ENCODE results near the gene PRKCQ.

The PRKCQ gene

GRCh38 chr10:6516929-6517284 lies 63.2 kb downstream of the PRKCQ start:
- DNase-seq, result no peak

GRCh38 chr10:6516281-6516928 lies 63.7 kb downstream of the PRKCQ start:
- no peak for DNase-seq

DNA sequence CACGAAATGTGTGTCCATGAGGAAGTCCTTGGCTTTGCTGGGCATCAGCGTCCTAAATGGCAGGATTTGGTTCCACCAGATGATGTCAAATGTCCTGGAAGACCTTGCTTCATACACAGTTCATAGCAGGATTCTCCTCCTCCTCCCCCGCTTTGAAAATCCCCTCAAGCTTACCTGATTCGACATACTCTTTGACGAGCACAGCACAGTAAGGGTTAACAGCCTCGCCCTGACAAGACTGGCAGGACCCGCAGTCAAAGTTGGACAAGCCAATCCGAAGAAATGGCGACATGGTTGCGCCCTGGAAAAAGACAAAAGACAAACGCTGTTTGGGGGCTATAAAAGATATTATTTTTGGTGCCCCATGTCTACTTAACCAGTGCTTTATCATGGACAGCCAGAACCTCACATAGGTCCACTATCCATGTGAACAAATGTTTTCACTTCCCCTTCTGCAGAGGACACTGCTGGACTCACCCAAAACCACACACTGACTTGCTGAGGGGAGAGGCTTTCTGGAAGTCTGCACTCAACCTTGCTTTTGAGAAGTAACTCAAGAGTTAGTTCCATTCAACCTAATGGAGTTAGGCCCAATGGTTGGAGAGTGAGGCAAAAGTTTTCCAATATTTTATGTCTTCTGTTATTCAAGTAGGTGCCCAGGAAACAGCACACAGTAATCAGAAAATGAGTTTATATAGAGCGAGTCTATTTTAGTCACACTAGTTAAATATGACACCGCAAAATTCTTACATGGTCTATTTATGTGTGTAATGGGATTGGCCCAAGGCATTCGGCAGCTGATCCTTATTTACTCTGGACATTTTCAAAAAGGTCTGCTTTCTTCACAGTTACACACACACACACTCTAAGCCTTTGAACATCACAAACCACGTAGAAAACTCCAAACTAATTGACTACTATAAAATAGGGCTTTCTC lies 65.0 kb downstream of the PRKCQ start:
- no peak for DNase-seq

DNA sequence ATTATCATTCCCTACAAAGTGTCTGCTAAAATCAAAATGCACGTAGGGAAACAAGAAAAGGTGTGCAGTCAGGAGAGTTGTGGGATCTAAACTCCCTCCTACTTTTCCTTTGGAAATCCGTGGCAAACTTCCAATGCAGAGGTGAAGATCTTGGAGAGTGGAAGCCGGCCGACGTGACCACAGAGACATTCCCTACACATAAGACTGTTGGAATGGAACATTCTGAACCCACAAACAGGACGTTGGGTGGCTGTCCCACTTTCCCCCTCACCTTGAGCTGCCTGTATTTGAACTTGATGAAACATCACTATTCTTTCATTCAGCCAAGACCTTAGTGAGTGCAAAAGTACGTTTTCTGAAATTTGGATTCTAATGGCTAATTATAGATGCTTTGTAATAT lies 65.9 kb downstream of the PRKCQ start:
- no peak for DNase-seq

- no peak for DNase-seq
Observed at GRCh38 chr10:6513476-6513875, 66.6 kb downstream of the PRKCQ start.

DNA sequence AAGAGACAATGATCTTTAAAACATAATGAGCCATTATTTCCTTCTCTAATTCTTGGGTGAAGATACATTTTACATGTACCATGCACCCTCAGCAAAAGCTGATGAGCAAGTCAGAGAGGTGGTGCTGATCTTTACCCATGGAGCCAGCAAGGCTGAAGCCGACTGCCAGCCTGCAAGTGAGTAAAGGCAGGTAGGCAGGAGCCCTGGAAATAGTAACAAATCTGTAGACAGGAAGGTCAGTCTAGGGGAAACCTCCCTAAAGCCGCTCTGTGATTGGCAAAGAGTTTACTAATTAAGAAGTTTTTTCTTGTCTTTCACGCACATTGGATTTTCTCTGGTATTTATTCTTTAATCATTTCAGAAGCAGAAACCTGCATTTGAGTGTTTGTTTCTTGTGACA lies 67.9 kb downstream of the PRKCQ start:
- no peak for DNase-seq

GRCh38 chr10:6511347-6511746 lies 68.7 kb downstream of the PRKCQ start:
- no peak for DNase-seq

GRCh38 chr10:6507311-6507710 lies 72.8 kb downstream of the PRKCQ start:
- DNase-seq, result no peak

- no peak for DNase-seq
Observed at GRCh38 chr10:6505300-6505699, 74.8 kb downstream of the PRKCQ start.

GRCh38 chr10:6504296-6504695 lies 75.8 kb downstream of the PRKCQ start:
- no peak for DNase-seq

DNA sequence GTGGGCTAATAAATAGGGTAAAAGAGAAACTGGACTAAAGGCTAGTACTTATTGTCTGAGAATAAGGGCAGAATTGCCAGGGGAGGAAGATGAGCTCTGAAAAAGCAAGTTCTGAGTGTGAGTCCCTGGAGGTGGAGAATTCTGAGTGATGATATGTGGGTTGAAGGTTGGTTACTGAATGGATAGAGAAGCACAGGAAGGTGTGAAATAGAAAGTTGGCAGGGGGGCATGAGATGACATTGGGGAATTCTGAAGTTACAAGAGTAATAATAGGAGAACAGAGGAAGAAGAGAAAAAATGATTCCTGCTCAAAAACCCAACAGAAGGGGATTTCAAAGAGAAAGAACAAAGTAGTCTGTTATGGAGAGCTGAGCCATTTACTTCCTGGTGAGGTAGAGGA lies 76.9 kb downstream of the PRKCQ start:
- no peak for DNase-seq

DNA sequence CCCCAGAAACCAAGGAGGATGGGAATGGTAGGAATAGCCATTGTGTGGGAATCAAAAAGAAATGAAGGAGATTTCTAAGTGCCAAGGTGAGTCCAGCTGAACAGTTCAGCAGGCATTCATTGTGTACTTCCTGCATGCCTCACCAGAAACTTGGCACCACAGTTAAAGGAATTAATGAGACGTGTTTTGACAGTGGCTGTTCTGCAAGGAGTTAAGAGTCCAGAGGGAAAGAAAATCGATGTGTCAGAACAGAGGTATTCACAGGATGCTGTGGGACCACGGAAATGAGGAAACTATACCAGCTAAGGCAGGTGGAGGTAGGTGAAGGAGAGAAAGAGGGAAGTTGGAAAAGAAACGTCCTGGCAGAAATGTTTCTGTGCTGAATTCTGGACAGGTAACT lies 78.1 kb downstream of the PRKCQ start:
- no peak for DNase-seq

GRCh38 chr10:6499974-6500373 lies 80.1 kb downstream of the PRKCQ start:
- no peak for DNase-seq

- DNase-seq, result no peak
Observed at GRCh38 chr10:6498771-6499170, 81.3 kb downstream of the PRKCQ start.

DNA sequence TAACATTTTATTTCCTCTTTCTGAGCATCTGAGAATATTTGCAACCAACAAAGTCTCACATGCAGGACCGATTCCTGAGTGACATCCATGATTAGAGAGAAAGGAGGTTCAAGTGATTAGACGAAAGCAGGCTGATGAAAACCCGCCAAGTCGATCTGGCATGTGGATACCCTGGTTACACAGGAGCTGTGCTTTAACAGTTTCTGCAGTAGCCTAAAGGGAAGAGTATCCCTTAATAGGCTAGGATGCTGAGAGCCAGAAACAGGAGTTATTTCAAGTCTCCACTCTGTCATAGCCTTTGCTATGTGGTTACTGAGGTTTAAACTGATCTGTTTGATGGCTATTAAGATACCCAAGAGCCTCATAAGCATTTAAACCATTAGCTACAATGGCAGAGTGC lies 82.5 kb downstream of the PRKCQ start:
- no peak for DNase-seq

DNA sequence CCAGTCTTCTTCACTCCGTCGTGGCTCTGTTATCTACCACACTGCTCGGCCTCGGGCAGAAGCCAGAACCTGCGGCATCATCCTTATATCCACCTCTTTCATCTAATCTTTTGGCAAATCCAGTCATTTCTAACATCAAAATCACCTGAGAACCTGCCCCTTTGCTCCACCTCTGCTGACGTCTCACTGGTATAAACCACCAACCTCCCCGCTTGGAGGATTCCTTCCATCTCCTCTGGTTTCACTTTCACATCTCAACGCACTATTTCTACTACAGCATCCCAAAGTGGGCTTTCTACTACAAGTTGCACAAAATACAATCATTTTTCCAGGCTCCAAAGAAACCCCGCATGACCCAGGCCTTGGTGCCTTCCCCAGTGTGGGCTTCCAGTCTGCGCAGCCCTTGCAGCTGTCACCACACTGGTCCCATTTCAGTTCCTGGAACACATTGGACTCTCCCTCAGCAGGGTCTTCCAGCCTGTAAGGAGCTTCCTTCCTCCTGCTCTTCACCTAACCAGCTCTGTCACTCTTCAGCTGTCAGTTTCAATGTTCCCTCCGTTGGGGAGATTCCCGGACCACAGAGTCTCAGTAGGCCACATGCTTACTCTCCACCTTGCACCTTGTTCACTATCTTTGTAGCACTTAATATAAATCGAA lies 85.0 kb downstream of the PRKCQ start:
- DNase-seq, result no peak

- no peak for DNase-seq
Observed at GRCh38 chr10:6494442-6494819, 85.6 kb downstream of the PRKCQ start.

GRCh38 chr10:6493521-6494441 lies 86.3 kb downstream of the PRKCQ start:
- no peak for DNase-seq

DNA sequence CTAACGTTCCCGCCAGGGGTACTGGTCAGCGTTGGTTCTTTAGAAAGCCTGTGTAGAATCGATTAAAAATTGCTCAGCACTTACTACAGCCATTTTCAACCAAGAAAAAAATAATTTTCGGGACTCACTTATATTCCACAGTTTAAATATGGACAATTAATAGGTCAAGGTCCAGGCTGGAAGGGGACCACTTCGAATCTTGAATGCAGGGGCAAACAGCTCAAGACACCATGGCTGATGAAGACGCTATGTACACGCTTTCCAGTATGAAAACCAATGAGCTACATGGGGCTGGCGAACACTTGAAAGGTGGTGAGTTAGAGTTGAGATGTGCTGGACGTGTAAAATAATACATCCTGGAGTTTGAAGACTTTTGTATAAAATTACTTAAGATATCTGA lies 87.2 kb downstream of the PRKCQ start:
- DNase-seq, result no peak

GRCh38 chr10:6491841-6492609 lies 88.1 kb downstream of the PRKCQ start:
- DNase-seq, result no peak

DNA sequence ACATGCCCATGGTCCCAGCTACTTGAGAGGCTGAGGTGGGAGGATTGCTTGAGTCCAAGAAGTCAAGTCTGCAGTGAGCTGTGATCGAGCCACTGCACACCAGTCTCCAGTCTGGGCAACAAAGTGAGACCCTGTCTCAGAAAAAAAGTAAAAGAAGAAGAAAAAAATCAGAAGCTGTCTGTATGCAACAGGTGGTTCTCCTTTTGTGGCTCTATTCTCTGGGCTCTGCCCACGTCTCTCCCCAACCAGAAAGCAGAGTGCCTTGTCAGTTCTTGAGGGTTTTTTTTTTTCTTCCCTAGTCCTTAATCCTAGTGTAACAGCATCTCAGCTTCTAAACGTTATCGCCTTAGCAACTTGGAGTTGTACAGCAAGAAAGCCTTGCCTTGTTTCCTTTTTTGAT lies 89.5 kb downstream of the PRKCQ start:
- no peak for DNase-seq

DNA sequence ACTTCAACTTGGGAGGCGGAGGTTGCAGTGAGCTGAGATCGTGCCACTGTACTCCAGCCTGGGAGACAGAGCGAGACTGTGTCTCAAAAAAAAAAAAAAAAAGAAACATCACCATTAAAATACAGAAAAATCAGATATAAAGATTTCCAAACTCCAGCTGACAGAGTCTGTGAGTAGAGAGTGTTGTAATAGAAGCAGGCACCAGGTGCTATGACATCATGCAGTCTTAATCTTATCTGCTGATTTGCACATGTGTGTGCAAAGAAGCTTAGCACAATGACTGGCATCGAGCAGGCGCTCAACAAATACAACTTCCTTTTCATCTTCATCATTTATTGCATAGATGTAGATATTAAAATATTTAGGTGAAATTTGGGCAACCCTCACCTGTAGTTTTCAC lies 92.2 kb downstream of the PRKCQ start:
- DNase-seq, result no peak

All from T1000 (cell line).